SU-DHL-6 (cell line): ENCODE results near the gene BTBD2.

Experiments
- H2AFZ ChIP-seq: fragments of 200-600 bp; sonication (generic); 2 replicates; pipeline ENCODE4 v1.6.1; 2014; ENCODE audit warnings: low read depth, mild to moderate bottlenecking, moderate library complexity, mixed read lengths, antibody characterized with exemption, low read length; ENCODE audit not compliant: severe bottlenecking
- H3F3A ChIP-seq: fragments of 200-600 bp; shearing (Covaris generic); 2 replicates; pipeline ENCODE4 v1.6.0; 2016; ENCODE audit warnings: antibody characterized with exemption, mild to moderate bottlenecking; ENCODE audit not compliant: insufficient read depth
- H3K27ac ChIP-seq: fragments of 200-600 bp; sonication (generic); 2 replicates; pipeline ENCODE4 v1.5.1; 2016; ENCODE audit warnings: low read depth, mild to moderate bottlenecking, low read length, moderate library complexity, mixed read lengths
- H3K27me3 ChIP-seq: fragments of 200-600 bp; sonication (generic), shearing (Covaris generic); 2 replicates; pipeline ENCODE4 v1.6.0; 2014; ENCODE audit warnings: mild to moderate bottlenecking, low read length
- H3K36me3 ChIP-seq: fragments of 200-600 bp; sonication (generic); 2 replicates; pipeline ENCODE4 v1.6.1; 2014; ENCODE audit warnings: mild to moderate bottlenecking, low read length, mixed read lengths
- H3K4me2 ChIP-seq: fragments of 300-600, 200-600 bp; shearing (Covaris generic), sonication (generic); 2 replicates; pipeline ENCODE4 v1.6.0; 2014; ENCODE audit warnings: low read length, low read depth, mild to moderate bottlenecking; ENCODE audit not compliant: poor library complexity, severe bottlenecking
- H3K4me3 ChIP-seq: fragments of 200-600 bp; sonication (generic); 2 replicates; pipeline ENCODE4 v1.5.1; 2014; ENCODE audit warnings: antibody characterized with exemption, low read length, mild to moderate bottlenecking, mixed read lengths; ENCODE audit not compliant: insufficient read depth, poor library complexity, severe bottlenecking
- H3K79me2 ChIP-seq: fragments of 200-600 bp; sonication (generic); 2 replicates; pipeline ENCODE4 v1.6.1; 2014; ENCODE audit warnings: mild to moderate bottlenecking, low read length, moderate library complexity; ENCODE audit not compliant: insufficient read depth
- H3K9ac ChIP-seq: fragments of 200-600 bp; sonication (generic); 2 replicates; pipeline ENCODE4 v1.7.0; 2014; ENCODE audit warnings: mild to moderate bottlenecking, low read length
- H3K9me2 ChIP-seq: fragments of 200-600 bp; sonication (generic); replicated peaks from 2 replicates; pipeline ENCODE4 v1.6.1; 2014; ENCODE audit warnings: low read length; ENCODE audit not compliant: insufficient read depth
- H3K9me3 ChIP-seq: fragments of 200-600 bp; sonication (generic); 2 replicates; pipeline ENCODE4 v1.6.1; 2014; ENCODE audit warnings: low read length, mixed read lengths; ENCODE audit not compliant: insufficient read depth
- H4K20me1 ChIP-seq: fragments of 200-600 bp; sonication (generic); 2 replicates; pipeline ENCODE4 v1.6.1; 2014; ENCODE audit warnings: low read depth, mild to moderate bottlenecking, antibody characterized with exemption, low read length, moderate library complexity, mixed read lengths
- CTCF ChIP-seq: fragments of 200-600 bp; sonication (generic); IDR thresholded peaks from one replicate; pipeline ENCODE4 v1.5.1; 2017; ENCODE audit warnings: antibody characterized with exemption, mild to moderate bottlenecking, low read length, moderate library complexity; ENCODE audit not compliant: insufficient read depth, poor library complexity, severe bottlenecking
- EZH2phosphoT487 ChIP-seq: fragments of 200-600 bp; sonication (generic), shearing (Covaris generic); conservative IDR thresholded peaks from 2 replicates; pipeline ENCODE4 v1.6.1; 2018; ENCODE audit warnings: mild to moderate bottlenecking, antibody characterized with exemption, low read length, moderate library complexity, mixed read lengths

The BTBD2 gene

GRCh38 chr19:1984357-1984756 is 31.2 kb downstream of the BTBD2 start:
- H3K4me2 ChIP-seq: no peak overlapping the region
- H2AFZ ChIP-seq: no peak overlapping the region
- no peaks in the 10 kb centered on the region for H3F3A ChIP-seq
- no peaks in the 10 kb centered on the region for H3K27me3 ChIP-seq
- no peaks in the 10 kb centered on the region for H3K9me3 ChIP-seq
- no peak overlapping the region for H3K4me3 ChIP-seq
- no peaks in the 10 kb centered on the region for H3K36me3 ChIP-seq
- no peak overlapping the region for H3K27ac ChIP-seq
- H3K9me2 ChIP-seq: no peaks in the 10 kb centered on the region
- no peaks in the 10 kb centered on the region for H3K79me2 ChIP-seq
- no peak for TF ChIP-seq CTCF
- no peak for TF ChIP-seq EZH2phosphoT487
- H3K9ac ChIP-seq: no peak overlapping the region
- no peaks in the 10 kb centered on the region for H4K20me1 ChIP-seq

GRCh38 chr19:1981253-1981652 is 34.3 kb downstream of the BTBD2 start:
- Histone ChIP-seq H3K79me2 (no peaks in the 10 kb centered on the region), H3K36me3 (no peaks in the 10 kb centered on the region), H2AFZ (no peak overlapping the region), H3K27me3 (no peaks in the 10 kb centered on the region), H3F3A (no peaks in the 10 kb centered on the region), H3K27ac (no peak overlapping the region), H3K9ac (no peak overlapping the region), H4K20me1 (no peaks in the 10 kb centered on the region), H3K9me3 (no peaks in the 10 kb centered on the region), H3K9me2 (no peaks in the 10 kb centered on the region), H3K4me2 (no peak overlapping the region), H3K4me3 (no peak overlapping the region)
- TF ChIP-seq CTCF (no peak), EZH2phosphoT487 (no peak)

- Histone ChIP-seq H4K20me1 (no peaks in the 10 kb centered on the region), H3K27ac (no peak overlapping the region), H3K9me3 (no peaks in the 10 kb centered on the region), H2AFZ (no peak overlapping the region), H3K9me2 (no peaks in the 10 kb centered on the region), H3K9ac (no peak overlapping the region), H3K36me3 (no peaks in the 10 kb centered on the region), H3K4me3 (no peak overlapping the region), H3K79me2 (no peaks in the 10 kb centered on the region), H3F3A (no peaks in the 10 kb centered on the region), H3K27me3 (no peaks in the 10 kb centered on the region), H3K4me2 (no peak overlapping the region)
- TF ChIP-seq EZH2phosphoT487 (no peak), CTCF (no peak)
Measured at GRCh38 chr19:1980809-1981181, 34.7 kb downstream of the BTBD2 start.
